HG03469 (cell line): ENCODE measurements around the gene PLEKHM1.
"Not testable (repeated sequence)": the region's sequence is repeated elsewhere in the genome, so short reads cannot be mapped to it uniquely, and the experiment has no call there.

ENCODE experiments used
- ATAC-seq: cut with Tn5 transposase; IDR thresholded peaks from one replicate; pipeline ENCODE4 v1.9.1; 2021; ENCODE audit warnings: mild to moderate bottlenecking, moderate library complexity, moderate number of reproducible peaks; ENCODE audit not compliant: unreplicated experiment

The PLEKHM1 gene

DNA sequence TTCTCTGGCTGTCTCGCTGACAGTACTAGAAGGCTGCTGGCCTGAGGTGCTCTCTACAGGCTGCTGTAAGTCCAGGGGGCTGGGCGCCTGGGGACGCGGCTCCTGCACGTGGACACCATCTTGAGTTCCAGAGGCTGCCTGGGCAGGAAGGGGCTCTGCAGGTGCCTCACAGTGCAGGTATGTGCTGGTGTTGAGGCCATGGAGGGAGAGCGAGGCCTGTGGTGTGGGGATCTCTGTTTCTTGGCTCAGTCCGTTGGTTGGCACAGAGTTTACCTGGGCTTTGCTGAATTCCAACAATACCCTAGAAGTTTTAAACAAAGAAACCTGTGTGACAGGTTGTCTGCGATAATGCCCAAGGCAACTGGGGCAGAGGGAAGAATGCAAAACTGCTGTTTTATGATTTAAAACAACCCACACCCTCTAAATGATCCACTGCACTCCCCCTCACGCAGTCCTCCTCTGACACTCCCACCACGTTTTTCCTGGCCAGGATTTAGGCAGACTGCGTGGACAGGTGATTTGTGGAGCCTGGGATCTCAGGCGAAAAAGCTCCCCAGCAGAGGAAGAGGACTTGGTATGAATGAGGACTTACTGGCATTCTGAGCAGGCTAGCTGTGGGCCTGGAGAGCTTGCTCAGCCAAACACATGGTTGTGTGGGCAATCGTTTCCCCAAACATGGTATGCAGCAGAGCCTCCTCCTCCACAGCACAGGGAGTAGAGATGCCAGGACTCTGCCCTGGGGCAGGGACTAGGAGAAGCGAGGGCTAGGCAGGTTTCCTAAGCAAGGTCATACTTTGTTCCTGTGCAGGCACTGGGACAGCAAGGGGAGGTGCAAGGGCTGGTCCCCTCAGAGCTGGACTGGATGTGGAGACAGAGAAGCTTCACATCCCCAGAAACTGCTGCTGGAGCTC is 22.0 kb downstream of the PLEKHM1 start:
- not testable (repeated sequence) for ATAC-seq

DNA sequence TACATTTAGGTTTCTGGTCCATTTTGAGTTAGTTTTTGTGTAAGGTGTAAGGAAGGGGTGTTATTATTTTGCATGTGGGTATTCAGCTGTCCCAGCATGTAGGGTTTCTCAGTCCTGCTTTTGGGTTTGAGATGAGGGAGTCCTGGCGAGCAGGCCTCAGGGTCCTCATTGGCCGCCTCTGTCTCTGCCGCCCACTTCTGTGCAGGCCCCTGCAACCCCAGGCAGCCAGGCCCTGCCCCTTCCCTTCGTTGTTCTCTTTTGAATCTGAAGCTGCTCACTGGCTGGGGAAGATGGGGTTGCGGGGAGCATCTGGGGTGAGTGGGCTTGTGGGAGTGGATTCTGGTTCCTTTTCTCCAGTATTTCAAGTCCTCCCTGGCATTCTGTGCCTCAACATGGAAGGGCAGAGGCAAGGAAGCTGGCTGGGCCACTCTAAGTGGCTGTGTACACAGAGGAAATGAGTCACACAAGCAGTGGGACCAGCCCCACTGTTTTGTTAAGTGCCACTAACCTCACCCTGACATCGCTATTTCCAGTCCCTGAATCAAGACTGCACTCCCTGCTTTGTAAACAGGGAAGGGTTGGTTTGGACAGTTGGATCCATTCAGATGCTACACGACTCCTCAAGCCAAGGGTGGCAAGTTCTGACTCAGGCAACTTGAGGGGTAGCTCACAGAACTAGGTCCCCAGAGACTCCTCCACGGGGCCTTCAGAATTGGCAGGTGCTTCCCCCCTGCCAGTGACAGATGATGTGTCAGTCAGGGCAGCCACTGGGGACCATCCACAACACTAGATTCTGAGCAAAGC is 28.8 kb downstream of the PLEKHM1 start:
- not testable (repeated sequence) for ATAC-seq

DNA sequence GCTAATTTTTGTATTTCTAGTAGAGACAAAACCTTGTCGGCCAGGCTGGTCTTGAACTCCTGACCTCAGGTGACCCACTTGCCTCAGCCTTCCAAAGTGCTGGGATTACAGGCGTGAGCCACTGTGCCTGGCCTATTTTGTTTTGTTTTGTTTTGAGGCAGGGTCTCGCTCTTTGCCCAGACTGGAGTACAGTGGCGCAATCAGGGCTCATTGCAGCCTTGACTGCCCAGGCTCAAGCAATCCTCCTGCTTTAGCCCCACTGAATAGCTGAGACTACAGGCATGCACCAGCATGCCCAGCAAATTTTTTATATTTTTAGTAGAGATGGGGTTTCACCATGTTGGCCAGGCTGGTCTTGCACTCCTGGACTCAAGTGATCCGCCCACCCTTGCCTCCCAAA is 30.1 kb downstream of the PLEKHM1 start:
- not testable (repeated sequence) for ATAC-seq

DNA sequence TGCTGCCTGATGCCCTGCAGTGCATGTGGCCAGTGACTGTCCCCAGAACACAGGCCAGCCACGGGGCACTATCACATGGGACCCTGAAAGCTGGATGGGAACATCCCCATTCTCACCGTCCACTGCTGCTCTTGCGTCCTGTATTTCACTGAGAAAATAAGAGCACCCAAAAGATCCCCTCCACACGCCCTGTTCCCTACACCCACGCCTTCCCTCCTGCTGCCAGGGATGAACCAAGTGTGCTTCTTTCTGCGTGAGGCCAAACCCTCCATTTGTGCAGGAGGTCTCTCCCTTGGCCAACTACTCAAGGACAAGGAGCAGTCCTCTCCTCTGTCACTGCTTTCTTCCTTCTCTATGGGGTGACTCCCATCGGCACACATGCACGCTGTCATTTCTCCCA is 36.2 kb downstream of the PLEKHM1 start:
- not testable (repeated sequence) for ATAC-seq

DNA sequence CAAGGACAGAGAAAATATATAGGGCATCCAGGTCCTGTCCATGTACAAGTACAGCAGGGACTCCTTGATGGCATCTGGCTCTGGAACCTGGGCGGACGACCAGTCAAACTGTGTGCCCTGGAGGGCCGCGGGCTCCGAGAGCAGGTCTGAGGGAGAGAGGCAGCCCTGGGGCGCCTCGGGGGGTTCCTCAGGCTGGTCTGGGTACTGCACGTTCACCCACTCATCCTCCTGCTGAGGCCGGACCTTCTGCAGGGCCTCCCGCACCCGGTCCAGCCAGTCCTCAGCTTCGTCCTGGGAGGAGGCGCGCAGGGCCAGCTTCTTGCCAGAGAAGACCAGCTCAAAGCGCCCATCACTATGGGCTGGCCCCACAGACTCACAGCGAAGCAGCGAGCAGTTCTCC is 36.8 kb downstream of the PLEKHM1 start:
- not testable (repeated sequence) for ATAC-seq

DNA sequence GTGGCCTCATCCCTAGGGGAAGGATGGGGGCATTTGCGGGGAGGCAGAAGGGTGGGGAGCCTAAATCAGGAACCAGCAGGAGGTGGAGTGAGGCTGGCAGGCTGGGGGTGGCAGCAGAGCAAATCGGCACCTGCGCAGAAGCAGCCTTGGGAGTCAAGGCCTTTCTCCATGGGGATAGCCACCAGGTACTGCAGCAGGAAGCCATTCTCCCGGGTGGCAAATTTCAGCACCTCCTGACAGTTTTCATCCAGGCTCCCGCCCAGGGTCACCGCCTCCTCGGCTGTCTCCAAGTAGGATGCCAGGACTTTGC is 37.3 kb downstream of the PLEKHM1 start:
- ATAC-seq, result not testable (repeated sequence)

DNA sequence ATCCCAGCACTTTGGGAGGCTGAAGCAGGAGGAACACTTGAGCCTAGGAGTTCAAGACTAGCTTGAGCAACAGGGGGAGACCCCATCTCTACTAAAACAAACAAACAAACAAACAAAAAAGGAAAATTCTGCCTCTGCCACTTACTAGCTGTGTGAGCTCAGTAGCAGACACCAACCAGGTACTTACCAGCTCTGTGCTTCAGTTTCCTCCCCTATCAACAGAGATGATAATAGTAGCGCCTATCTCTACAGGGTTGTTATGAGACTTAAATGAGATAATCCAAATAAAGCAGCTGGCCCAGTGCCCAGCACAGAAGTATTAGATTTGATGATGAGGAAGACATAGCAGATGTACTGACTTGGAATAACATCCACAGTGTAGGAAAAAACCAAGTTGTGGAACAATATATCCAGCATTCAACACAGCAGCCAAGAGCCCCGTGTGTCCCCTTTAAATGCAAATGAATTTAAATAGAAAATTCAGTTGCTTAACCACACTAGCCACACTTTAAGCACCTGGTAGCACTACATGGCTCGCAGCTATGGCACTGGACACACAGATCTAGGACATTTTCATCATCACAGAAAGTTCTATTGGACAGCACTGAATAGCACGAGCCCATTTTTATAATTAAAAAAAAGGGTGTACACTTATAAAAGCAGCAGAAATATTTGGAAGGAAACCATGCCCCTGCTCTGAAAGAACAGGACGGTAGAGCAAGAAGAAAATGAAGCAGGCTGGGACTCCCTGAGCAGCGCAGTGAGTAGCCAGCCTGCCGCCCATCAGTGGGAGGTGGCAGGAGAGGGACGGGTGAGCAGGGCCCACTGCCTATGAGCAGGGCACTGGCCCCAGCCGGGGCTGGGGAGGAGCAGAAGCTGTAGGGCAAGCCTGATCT is 37.9 kb downstream of the PLEKHM1 start:
- ATAC-seq, result not testable (repeated sequence)

DNA sequence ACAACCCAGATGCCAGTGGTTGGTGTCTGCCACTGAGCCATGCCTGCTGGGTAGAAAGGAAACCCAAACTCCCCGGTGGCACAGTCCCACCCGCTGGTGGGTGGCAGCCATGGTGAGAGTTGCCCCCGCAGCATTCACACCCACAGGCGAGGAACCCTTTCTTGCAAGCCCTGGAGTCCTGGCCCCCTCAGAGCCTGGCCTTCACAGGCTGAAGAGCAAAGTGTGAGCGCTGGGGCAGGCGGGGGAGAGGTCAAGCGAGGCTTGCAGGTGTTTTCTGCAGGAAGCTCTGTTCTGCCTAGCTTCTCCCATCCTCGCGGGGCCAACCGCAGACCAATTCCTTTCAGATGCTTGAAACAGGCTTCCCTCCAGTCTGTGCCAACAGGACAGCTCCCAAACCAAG is 38.9 kb downstream of the PLEKHM1 start:
- not testable (repeated sequence) for ATAC-seq

DNA sequence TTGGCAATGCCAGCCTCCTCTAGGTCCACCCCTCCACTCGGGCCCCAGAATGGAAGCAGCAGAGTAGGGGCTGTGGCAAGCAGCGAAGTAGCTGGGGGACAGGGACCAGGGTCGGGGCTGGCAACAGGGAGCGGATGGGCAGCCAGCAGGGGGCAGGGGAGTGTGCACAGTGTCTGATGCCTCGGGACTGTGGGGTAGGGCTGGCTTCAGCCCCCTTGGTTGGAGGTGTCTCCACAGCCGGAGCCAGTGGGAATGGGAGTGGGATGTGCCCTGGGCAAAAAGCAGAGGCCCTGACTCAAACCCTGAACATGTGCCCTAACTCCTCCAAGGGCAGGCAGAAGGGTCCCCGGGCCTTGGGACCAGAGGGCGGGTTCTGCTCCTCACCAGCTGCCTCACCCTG is 39.4 kb downstream of the PLEKHM1 start:
- no peak for ATAC-seq

DNA sequence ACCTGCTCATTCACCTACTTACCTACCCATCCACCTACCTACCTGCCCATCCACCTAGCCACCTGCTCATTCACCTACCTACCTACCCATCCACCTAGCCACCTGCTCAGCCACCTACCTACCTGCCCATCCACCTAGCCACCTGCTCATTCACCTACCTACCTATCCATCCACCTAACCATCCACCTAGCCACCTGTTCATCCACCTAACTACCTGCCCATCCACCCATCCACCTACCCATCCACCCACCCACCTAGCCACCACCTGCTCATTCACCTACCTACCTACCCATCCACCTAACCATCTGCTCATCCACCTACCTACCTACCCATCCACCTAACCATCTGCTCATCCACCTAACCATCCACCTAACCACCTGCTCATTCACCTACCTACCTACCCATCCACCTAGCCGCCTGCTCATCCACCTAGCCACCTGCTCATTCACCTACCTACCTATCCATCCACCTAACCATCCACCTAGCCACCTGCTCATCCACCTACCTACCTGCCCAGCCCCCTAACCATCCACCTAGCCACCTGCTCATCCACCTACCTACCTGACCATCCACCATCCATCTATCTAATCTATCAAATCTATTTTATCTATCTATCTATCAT is 40.7 kb downstream of the PLEKHM1 start:
- not testable (repeated sequence) for ATAC-seq

DNA sequence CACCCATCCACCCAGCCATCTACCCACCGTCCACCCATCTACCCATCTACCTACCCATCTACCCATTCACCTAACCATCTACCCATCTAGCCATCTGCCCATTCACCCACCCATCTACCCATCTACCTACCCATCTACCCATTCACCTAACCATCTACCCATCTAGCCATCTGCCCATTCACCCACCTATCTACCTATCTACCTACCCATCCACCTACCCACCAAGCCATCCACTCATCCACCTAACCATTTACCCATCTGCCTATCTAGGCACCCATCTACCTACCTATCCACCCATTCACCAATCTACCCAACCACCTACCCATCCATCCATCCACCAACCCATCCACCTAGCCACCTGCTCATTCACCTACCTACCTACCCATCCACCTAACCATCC is 41.3 kb downstream of the PLEKHM1 start:
- not testable (repeated sequence) for ATAC-seq

DNA sequence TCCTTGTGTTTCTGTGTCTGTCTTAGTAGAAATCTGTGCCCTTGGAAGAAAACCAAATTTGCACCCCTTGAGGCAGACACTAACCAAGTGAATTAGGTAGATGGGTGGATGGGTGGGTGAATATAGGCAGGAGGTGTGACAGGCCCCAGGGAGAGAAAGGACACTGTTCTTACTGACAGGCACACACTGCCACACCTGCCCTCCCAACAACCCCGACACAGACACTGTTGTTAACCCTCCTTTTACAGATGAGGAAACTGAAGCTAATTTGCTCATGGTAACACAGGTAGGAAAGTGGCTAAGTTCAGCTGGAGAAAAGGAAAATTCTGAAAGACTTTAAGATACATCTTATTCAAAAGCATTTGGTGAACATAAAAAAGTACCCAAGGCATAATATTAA is 42.0 kb downstream of the PLEKHM1 start:
- ATAC-seq, result not testable (repeated sequence)

DNA sequence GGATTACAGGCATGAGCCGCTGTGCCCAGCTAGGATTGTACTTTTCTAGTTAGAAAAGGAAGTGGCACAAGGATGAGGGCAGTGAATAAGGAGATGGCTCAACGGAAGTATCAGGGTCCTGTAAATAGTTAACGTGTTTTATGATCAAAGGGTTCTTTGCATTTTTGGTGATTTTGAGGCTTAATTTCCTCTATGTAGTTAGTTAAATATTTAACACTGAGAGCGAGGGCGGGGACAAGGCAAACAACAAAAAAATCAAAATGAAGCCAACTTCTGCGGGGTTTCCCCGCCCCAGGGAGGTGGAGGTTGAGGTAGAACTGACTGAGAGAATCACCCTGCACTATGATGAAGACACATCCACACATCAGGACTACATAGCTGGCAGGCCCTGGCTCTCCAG is 42.5 kb downstream of the PLEKHM1 start:
- ATAC-seq, result not testable (repeated sequence)

DNA sequence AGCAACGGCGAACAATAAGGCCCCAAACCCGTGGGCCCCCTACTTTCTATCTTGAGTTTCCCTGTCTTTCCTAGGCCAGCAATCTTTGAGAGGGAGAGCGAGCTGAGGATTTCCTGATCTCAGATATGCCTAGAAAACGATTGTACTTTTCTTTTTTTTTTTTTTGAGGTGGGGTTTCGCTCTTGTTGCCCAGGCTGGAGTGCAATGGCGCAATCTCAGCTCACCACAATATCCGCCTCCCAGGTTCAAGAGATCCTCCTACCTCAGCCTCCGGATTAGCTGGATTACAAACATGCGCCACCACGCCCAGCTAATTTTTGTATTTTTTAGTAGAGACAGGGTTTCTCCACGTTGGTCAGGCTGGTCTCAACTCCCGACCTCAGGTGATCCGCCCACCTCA is 42.9 kb downstream of the PLEKHM1 start:
- not testable (repeated sequence) for ATAC-seq

DNA sequence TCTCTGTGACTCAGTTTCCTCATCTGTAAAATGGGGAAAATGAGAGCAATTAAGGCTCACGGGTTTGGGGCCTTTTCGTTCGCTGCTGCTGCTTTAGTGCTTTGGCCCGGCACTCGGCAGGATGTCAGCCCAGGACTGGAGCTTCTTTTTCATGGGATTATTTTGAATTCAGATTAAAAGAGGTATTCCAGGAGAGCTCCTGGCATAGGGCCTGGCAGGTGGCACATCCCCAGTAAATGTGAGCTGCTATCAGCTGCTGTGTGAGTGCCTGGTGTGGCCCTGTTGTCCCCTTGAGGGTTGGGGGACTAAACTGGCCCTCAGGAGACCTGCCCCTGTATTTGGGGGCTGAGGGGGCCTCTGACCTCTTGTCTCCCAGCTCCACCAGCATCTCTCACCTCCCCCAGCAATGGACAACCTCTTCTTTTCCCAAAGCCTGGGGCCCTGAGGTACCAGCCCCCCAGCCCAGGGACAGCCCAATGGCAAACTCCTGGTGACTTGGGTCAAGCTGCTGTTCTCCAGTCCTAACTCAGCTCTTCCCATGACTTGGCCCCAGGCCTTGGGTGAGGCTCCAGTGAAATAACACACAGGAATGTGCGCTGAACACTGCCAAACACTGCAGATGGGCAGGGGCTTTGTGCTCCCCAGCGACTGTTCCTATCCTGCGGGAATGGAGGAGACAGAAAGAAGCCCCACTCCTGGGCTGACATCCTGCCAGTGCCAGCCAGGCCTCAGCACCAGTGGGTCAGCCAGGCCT is 43.5 kb downstream of the PLEKHM1 start:
- ATAC-seq, result not testable (repeated sequence)

DNA sequence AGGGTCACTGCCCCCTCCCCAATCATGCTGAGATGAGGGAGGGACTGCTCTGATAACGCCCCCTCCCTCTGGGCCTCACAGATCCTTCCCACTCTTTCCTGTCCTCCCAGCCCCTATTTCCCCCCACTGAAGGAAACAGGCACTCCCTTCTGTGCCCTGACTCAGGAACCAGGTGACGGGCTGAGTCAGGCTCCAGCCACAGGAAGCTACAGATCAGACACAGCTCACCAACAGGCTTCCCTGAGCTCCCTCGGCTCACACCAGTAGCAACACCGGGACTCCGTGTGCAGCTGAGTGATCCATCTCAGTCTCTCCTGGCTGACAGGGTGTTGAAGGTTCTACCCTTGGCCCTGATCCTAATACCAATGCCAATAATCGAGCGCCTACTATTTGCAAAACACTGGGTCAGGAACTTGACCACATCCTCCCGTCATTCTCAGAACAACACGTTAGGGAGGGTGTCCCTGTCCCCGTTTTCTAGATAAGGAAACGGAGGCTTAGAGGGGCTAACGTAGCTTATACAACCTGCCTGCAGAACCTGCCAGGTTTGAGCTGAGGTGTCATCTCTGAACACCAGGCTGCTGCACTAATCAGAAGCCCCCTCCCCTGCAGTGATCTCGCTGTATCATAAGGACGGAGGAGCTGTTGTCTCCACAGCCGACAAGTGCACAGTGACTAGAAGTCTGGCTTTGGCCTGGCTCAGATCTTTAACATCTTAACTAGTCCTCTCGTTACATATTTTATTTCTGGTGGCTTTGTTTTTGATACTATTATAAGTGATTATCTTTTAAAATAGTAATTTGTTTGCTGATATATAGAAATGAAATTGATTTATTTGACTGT is 44.4 kb downstream of the PLEKHM1 start:
- ATAC-seq, result not testable (repeated sequence)

DNA sequence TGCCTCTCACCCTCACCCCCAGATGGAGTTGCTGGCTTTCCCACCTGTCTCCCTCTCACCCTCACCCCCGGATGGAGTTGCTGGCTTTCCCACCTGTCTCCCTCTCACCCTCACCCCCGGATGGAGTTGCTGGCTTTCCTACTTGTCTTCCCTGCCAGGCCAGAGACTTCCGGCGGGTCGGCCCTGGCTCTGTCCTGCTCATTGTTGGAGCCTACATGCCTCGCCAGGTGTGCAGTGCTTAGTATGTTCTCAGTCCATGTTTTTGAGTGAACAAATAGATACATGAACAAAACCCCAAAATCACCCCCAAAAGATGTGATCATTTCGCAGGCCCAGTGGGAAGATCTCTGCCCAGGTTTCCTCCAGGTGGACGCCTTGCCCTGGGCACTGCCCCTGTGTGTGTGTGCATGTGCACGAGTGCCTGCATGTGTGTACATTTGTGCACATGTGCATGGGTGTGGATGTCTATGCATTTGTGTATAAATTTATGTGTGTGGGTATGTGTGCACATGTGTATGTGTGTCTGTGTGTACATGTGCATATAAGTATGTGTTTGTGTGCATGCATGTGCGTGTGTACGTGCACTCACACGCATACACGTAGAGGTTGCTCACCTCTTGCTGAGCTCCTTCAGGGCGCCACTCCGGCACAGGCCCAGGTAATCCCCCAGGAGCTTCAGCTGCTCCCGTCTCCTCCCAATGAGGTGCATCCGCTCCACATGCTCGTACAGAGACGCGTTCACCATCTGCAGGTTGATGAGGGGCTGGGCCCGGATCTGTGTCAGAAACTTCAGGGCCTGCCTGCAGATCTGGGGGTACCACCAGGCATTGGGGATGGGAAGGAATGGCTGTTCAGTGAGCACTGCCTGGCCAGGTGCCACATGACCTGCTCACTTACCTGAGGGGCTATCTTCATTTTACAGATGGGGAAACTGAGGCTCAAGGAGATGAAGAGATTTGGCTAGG is 45.4 kb downstream of the PLEKHM1 start:
- ATAC-seq, result not testable (repeated sequence)

DNA sequence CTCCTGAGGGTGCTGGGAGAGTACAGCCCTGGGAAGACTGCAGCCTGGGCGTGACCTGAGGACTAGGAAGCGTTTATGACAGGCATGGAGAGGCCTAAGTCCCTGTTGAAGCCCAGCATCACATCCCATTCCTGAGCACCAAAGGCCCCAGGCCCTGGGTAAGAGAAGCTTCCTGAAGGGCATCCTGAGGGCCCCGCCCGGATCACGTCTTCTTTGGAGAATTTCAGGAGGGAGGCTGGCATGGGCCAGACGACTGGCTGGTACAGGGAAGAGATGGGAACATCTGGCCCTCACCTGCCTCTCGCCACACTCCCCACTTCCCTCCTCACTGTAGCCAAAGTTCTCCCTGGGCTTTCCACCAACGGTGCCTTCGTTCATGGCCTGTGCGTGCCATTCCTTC is 46.2 kb downstream of the PLEKHM1 start:
- ATAC-seq, result not testable (repeated sequence)
